ENCODE data around the gene ZNRF1.
A peak's percentile ranks its signal among the peaks of the same experiment; 100 is the strongest.

Gene ZNRF1

GRCh38 chr16:75111961-75112733, 113.3 kb downstream of the ZNRF1 start:
- H2BK12ac ChIP-seq (ENCODE audit: low read length) = no peak overlapping the region
- no peak overlapping the region for H3K4ac ChIP-seq (ENCODE audit: low read depth, low read length)
- no peak overlapping the region for H3K9ac ChIP-seq (ENCODE audit: low read length)
- no peak overlapping the region for H4K91ac ChIP-seq (ENCODE audit: low read depth, low read length)
- H3K4me2 ChIP-seq (ENCODE audit: low read length) = no peak overlapping the region
- DNase-seq = no peak
- H3K79me1 ChIP-seq (ENCODE audit: low read length) = no peaks in the 10 kb centered on the region
- H2BK120ac ChIP-seq (ENCODE audit: insufficient read depth, low read length, poor library complexity) = no peak overlapping the region
- peaks cover 4 to 13% of the 10 kb centered on the region in 2 experiments for H3K4me1 ChIP-seq (ENCODE audit: control insufficient read depth in 1 of 2, insufficient read depth in 2 of 2, low read length in 2 of 2)
- no peak overlapping the region for H2AFZ ChIP-seq (ENCODE audit: insufficient read depth, low read length, poor library complexity)
- H3K14ac ChIP-seq (ENCODE audit: low read length) = no peak overlapping the region
- no peak overlapping the region for H4K8ac ChIP-seq (ENCODE audit: low read depth, low read length)
- H2BK5ac ChIP-seq (ENCODE audit: low read depth, low read length, poor library complexity) = no peak overlapping the region
- H3K18ac ChIP-seq (ENCODE audit: low read length) = no peak overlapping the region
- H3K4me3 ChIP-seq (ENCODE audit: low read depth, low read length) = no peak overlapping the region
- H4K12ac ChIP-seq (ENCODE audit: low read depth, low read length) = no peak overlapping the region
- H2AK5ac ChIP-seq (ENCODE audit: low read length) = no peak overlapping the region
- H3K36me3 ChIP-seq (ENCODE audit: control insufficient read depth in 1 of 2, insufficient read depth in 2 of 2, low read length in 2 of 2) = peaks cover 8 to 12% of the 10 kb centered on the region in 2 experiments
- H3K27ac ChIP-seq (ENCODE audit: low read depth, low read length) = no peak overlapping the region
- H3K23ac ChIP-seq (ENCODE audit: low read length) = no peak overlapping the region
- WGBS (ENCODE audit: extremely low coverage, insufficient coverage, insufficient read length) = no CpG with 5 or more reads among the region's 26 CpGs
- no peaks in the 10 kb centered on the region for H3K27me3 ChIP-seq (ENCODE audit: insufficient read depth, low read length)
- no peaks in the 10 kb centered on the region for H3K79me2 ChIP-seq (ENCODE audit: control insufficient read depth, insufficient read depth, low read length, poor library complexity)
- peaks cover 5% of the 10 kb centered on the region for H3K9me3 ChIP-seq (ENCODE audit: insufficient read depth, low read depth, low read length)

DNA sequence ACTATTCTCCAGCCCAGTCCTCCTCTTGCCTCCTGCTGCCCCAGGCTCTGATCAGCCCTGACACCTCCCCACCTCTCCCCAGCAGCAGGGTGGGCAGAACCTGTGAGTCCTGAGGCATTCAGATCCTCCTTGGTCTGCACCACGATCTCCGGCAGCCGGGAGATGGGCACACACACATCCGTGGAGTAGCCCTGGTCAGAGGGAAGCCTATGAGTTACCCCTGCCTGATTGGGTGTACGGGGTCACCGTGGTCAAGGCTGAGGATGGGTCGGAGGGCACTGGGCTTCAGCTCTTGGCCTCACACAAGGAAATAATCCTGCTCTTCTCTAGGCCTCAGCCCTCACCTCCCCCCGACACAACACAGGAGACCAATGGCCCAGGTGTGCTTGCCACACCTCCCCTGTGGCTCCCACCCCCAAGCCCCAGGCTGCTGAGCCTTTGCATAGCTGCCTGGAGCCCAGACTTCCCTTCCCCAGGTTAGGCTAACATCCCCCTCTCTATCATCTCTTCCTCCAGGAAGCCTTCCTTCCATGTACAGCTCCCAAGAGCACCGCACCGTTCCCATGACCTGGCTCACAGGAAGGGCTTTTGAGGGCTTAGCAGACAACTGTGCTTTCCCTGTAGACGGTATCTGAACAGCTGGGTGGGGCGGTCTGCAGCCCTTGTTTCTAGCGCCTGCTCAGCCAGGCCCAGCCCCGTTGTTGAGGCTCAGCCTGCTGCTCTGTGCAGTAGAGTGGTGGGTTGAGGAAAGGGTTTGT, 114.1 kb downstream of the ZNRF1 start:
- WGBS (ENCODE audit: extremely low coverage, insufficient coverage, insufficient read length) = no CpG with 5 or more reads among the region's 14 CpGs
- H2BK12ac ChIP-seq (ENCODE audit: low read length) = no peak overlapping the region
- DNase-seq = no peak

GRCh38 chr16:75113541-75114121, 114.8 kb downstream of the ZNRF1 start:
- Histone ChIP-seq H3K9ac (ENCODE audit: low read length) (no peak overlapping the region), H3K27me3 (ENCODE audit: insufficient read depth, low read length) (no peaks in the 10 kb centered on the region), H4K8ac (ENCODE audit: low read depth, low read length) (no peak overlapping the region), H3K14ac (ENCODE audit: low read length) (no peak overlapping the region), H2AK5ac (ENCODE audit: low read length) (no peak overlapping the region), H2BK12ac (ENCODE audit: low read length) (no peak overlapping the region), H3K36me3 (ENCODE audit: control insufficient read depth in 1 of 2, insufficient read depth in 2 of 2, low read length in 2 of 2) (peaks cover 8 to 12% of the 10 kb centered on the region in 2 experiments), H3K79me2 (ENCODE audit: control insufficient read depth, insufficient read depth, low read length, poor library complexity) (no peaks in the 10 kb centered on the region), H3K27ac (ENCODE audit: low read depth, low read length) (no peak overlapping the region), H4K91ac (ENCODE audit: low read depth, low read length) (no peak overlapping the region), H2AFZ (ENCODE audit: insufficient read depth, low read length, poor library complexity) (no peak overlapping the region), H3K9me3 (ENCODE audit: insufficient read depth, low read depth, low read length) (peaks cover 5% of the 10 kb centered on the region), H3K4me1 (ENCODE audit: control insufficient read depth in 1 of 2, insufficient read depth in 2 of 2, low read length in 2 of 2) (peaks cover 4 to 13% of the 10 kb centered on the region in 2 experiments), H3K18ac (ENCODE audit: low read length) (no peak overlapping the region), H3K79me1 (ENCODE audit: low read length) (no peaks in the 10 kb centered on the region), H4K12ac (ENCODE audit: low read depth, low read length) (no peak overlapping the region), H2BK120ac (ENCODE audit: insufficient read depth, low read length, poor library complexity) (no peak overlapping the region), H3K23ac (ENCODE audit: low read length) (no peak overlapping the region), H2BK5ac (ENCODE audit: low read depth, low read length, poor library complexity) (no peak overlapping the region), H3K4ac (ENCODE audit: low read depth, low read length) (no peak overlapping the region), H3K4me2 (ENCODE audit: low read length) (no peak overlapping the region), H3K4me3 (ENCODE audit: low read depth, low read length) (no peak overlapping the region)
- no peak for DNase-seq
- no CpG with 5 or more reads among the region's 20 CpGs for WGBS (ENCODE audit: extremely low coverage, insufficient coverage, insufficient read length)

More for the DNA sequence above, 114.1 kb downstream of the ZNRF1 start:
- Histone ChIP-seq H3K14ac (ENCODE audit: low read length) (no peak overlapping the region), H3K9me3 (ENCODE audit: insufficient read depth, low read depth, low read length) (peaks cover 5% of the 10 kb centered on the region), H3K79me2 (ENCODE audit: control insufficient read depth, insufficient read depth, low read length, poor library complexity) (no peaks in the 10 kb centered on the region), H2BK120ac (ENCODE audit: insufficient read depth, low read length, poor library complexity) (no peak overlapping the region), H4K91ac (ENCODE audit: low read depth, low read length) (no peak overlapping the region), H2AFZ (ENCODE audit: insufficient read depth, low read length, poor library complexity) (no peak overlapping the region), H3K9ac (ENCODE audit: low read length) (peak overlapping the region; percentile 5), H3K4me1 (ENCODE audit: control insufficient read depth in 1 of 2, insufficient read depth in 2 of 2, low read length in 2 of 2) (peaks cover 4 to 13% of the 10 kb centered on the region in 2 experiments), H3K18ac (ENCODE audit: low read length) (no peak overlapping the region), H3K4me2 (ENCODE audit: low read length) (no peak overlapping the region), H3K4me3 (ENCODE audit: low read depth, low read length) (no peak overlapping the region), H2AK5ac (ENCODE audit: low read length) (no peak overlapping the region), H3K36me3 (ENCODE audit: control insufficient read depth in 1 of 2, insufficient read depth in 2 of 2, low read length in 2 of 2) (peaks cover 8 to 12% of the 10 kb centered on the region in 2 experiments), H3K27me3 (ENCODE audit: insufficient read depth, low read length) (no peaks in the 10 kb centered on the region), H2BK5ac (ENCODE audit: low read depth, low read length, poor library complexity) (no peak overlapping the region), H3K79me1 (ENCODE audit: low read length) (no peaks in the 10 kb centered on the region), H4K8ac (ENCODE audit: low read depth, low read length) (no peak overlapping the region), H4K12ac (ENCODE audit: low read depth, low read length) (no peak overlapping the region), H3K27ac (ENCODE audit: low read depth, low read length) (no peak overlapping the region), H3K4ac (ENCODE audit: low read depth, low read length) (no peak overlapping the region), H3K23ac (ENCODE audit: low read length) (no peak overlapping the region)

- peak overlapping the region; percentile 0 for H3K4me3 ChIP-seq (ENCODE audit: low read depth, low read length)
- H2AFZ ChIP-seq (ENCODE audit: insufficient read depth, low read length, poor library complexity) = no peak overlapping the region
- H2AK5ac ChIP-seq (ENCODE audit: low read length) = no peak overlapping the region
- H3K27me3 ChIP-seq (ENCODE audit: insufficient read depth, low read length) = no peaks in the 10 kb centered on the region
- H3K27ac ChIP-seq (ENCODE audit: low read depth, low read length) = no peak overlapping the region
- peaks cover 5% of the 10 kb centered on the region for H3K9me3 ChIP-seq (ENCODE audit: insufficient read depth, low read depth, low read length)
- no peak for DNase-seq
- H4K8ac ChIP-seq (ENCODE audit: low read depth, low read length) = no peak overlapping the region
- no peak overlapping the region for H2BK5ac ChIP-seq (ENCODE audit: low read depth, low read length, poor library complexity)
- no peak overlapping the region for H2BK12ac ChIP-seq (ENCODE audit: low read length)
- no peak overlapping the region for H3K4me2 ChIP-seq (ENCODE audit: low read length)
- H3K14ac ChIP-seq (ENCODE audit: low read length) = no peak overlapping the region
- no peak overlapping the region for H2BK120ac ChIP-seq (ENCODE audit: insufficient read depth, low read length, poor library complexity)
- no CpG with 5 or more reads among the region's 44 CpGs for WGBS (ENCODE audit: extremely low coverage, insufficient coverage, insufficient read length)
- H3K79me2 ChIP-seq (ENCODE audit: control insufficient read depth, insufficient read depth, low read length, poor library complexity) = no peaks in the 10 kb centered on the region
- peaks cover 3 to 7% of the 10 kb centered on the region in 2 experiments for H3K36me3 ChIP-seq (ENCODE audit: control insufficient read depth in 1 of 2, insufficient read depth in 2 of 2, low read length in 2 of 2)
- no peaks in the 10 kb centered on the region for H3K79me1 ChIP-seq (ENCODE audit: low read length)
- no peak overlapping the region for H4K12ac ChIP-seq (ENCODE audit: low read depth, low read length)
- peaks cover 4 to 13% of the 10 kb centered on the region in 2 experiments for H3K4me1 ChIP-seq (ENCODE audit: control insufficient read depth in 1 of 2, insufficient read depth in 2 of 2, low read length in 2 of 2)
- no peak overlapping the region for H3K4ac ChIP-seq (ENCODE audit: low read depth, low read length)
- H3K18ac ChIP-seq (ENCODE audit: low read length) = no peak overlapping the region
- no peak overlapping the region for H3K9ac ChIP-seq (ENCODE audit: low read length)
- H3K23ac ChIP-seq (ENCODE audit: low read length) = no peak overlapping the region
- H4K91ac ChIP-seq (ENCODE audit: low read depth, low read length) = no peak overlapping the region
These were observed 115.5 kb downstream of the ZNRF1 start for GRCh38 chr16:75114179-75114945.
